Neural cell (in vitro differentiated cells): ENCODE measurements around the gene ETNK2. TPM values are rescaled to one million over a fixed set of nuclear protein-coding genes. Genes with fewer than 3 reads are reported as not detected.

Experiments used
- H2AFZ ChIP-seq: fragments of 200-600, 300-800 bp; sonication (generic), shearing (Covaris generic); 2 replicates; pipeline ENCODE4 v1.6.0; 2014; ENCODE audit warnings: low read depth, mild to moderate bottlenecking, antibody characterized with exemption, low read length, moderate library complexity
- H3F3A ChIP-seq: fragments of 200-600 bp; shearing (Covaris generic); 2 replicates; pipeline ENCODE4 v1.6.1; 2016; ENCODE audit warnings: mild to moderate bottlenecking, moderate library complexity, mixed read lengths, antibody characterized with exemption, low read length; ENCODE audit not compliant: insufficient read depth, poor library complexity, severe bottlenecking
- H3K27ac ChIP-seq: fragments of 200-600, 300-800 bp; sonication (generic), shearing (Covaris generic); 2 replicates; pipeline ENCODE4 v1.5.1; 2014; ENCODE audit warnings: mild to moderate bottlenecking, low read length, moderate library complexity
- H3K27me3 ChIP-seq: fragments of 300-800, 200-600 bp; sonication (generic), shearing (Covaris generic); 2 replicates; pipeline ENCODE4 v1.6.0; 2014; ENCODE audit warnings: mild to moderate bottlenecking, low read depth, low read length, moderate library complexity; ENCODE audit not compliant: insufficient read depth
- H3K36me3 ChIP-seq: fragments of 300-800, 200-600 bp; sonication (generic), shearing (Covaris generic); 2 replicates; pipeline ENCODE4 v1.5.1; 2014; ENCODE audit warnings: mild to moderate bottlenecking, antibody characterized with exemption, low read length, moderate library complexity; ENCODE audit not compliant: insufficient read depth
- H3K4me2 ChIP-seq: fragments of 300-800, 200-600 bp; sonication (generic), shearing (Covaris generic); 2 replicates; pipeline ENCODE4 v1.6.0; 2014; ENCODE audit warnings: mild to moderate bottlenecking, low read length
- H3K4me3 ChIP-seq: fragments of 300-800, 200-600 bp; sonication (generic), shearing (Covaris generic); 2 replicates; pipeline ENCODE4 v1.5.1; 2014; ENCODE audit warnings: mild to moderate bottlenecking, low read length, moderate library complexity
- H3K79me2 ChIP-seq: fragments of 200-600 bp; shearing (Covaris generic); replicated peaks from 2 replicates; pipeline ENCODE4 v1.6.0; 2014; ENCODE audit warnings: mild to moderate bottlenecking, low read length, moderate library complexity; ENCODE audit not compliant: insufficient read depth
- H3K9ac ChIP-seq: fragments of 300-800, 200-600 bp; sonication (generic), shearing (Covaris generic); 2 replicates; pipeline ENCODE4 v1.6.1; 2016; ENCODE audit warnings: mild to moderate bottlenecking, low read length, mixed read lengths
- H3K9me2 ChIP-seq: fragments of 200-600 bp; shearing (Covaris generic); 2 replicates; pipeline ENCODE4 v1.6.1; 2016; ENCODE audit warnings: mild to moderate bottlenecking, low read length, mixed read lengths; ENCODE audit not compliant: insufficient read depth
- H3K9me3 ChIP-seq: fragments of 200-600, 300-800 bp; sonication (generic), shearing (Covaris generic); 2 replicates; pipeline ENCODE4 v1.6.1; 2016; ENCODE audit warnings: mild to moderate bottlenecking, mixed run types, low read length, moderate library complexity, mixed read lengths
- H4K20me1 ChIP-seq: fragments of 200-600 bp; shearing (Covaris generic); 2 replicates; pipeline ENCODE4 v1.6.1; 2016; ENCODE audit warnings: mild to moderate bottlenecking, mixed run types; ENCODE audit not compliant: insufficient read depth
- EP300 ChIP-seq: fragments of 450-650 bp; conservative IDR thresholded peaks from 2 replicates; pipeline ENCODE4 v1.6.1; 2014; ENCODE audit warnings: antibody characterized with exemption, mild to moderate bottlenecking, moderate library complexity; ENCODE audit not compliant: poor library complexity, severe bottlenecking
- EZH2 ChIP-seq: fragments of 200-600, 300-800 bp; shearing (Covaris generic), sonication (generic); IDR thresholded peaks from 2 replicates; pipeline ENCODE4 v1.6.1; 2014; ENCODE audit warnings: antibody characterized with exemption, low read length, borderline replicate concordance, mild to moderate bottlenecking; ENCODE audit not compliant: insufficient read depth, poor library complexity, severe bottlenecking
- MXI1 ChIP-seq: fragments of 450-650 bp; conservative IDR thresholded peaks from 2 replicates; pipeline ENCODE4 v1.6.1; 2014; ENCODE audit warnings: antibody characterized with exemption, mild to moderate bottlenecking; ENCODE audit not compliant: poor library complexity, severe bottlenecking
- POLR2AphosphoS5 ChIP-seq: IDR thresholded peaks from 2 replicates; pipeline ENCODE4 v1.6.1; 2012
- RAD21 ChIP-seq: fragments of 450-650 bp; conservative IDR thresholded peaks from 2 replicates; pipeline ENCODE4 v1.6.1; 2014; ENCODE audit warnings: antibody characterized with exemption, mild to moderate bottlenecking, moderate library complexity
- SMC3 ChIP-seq: fragments of 450-650 bp; conservative IDR thresholded peaks from 2 replicates; pipeline ENCODE4 v1.6.1; 2014; ENCODE audit warnings: antibody characterized with exemption, mild to moderate bottlenecking, moderate library complexity; ENCODE audit not compliant: poor library complexity
- TAF1 ChIP-seq: IDR thresholded peaks from 2 replicates; pipeline ENCODE4 v1.6.1; 2012; ENCODE audit warnings: low read depth
- polyA plus RNA-seq: library from polyadenylated mRNA; depleted of rRNA; stranded (reverse); fragments of >200 nt; gene quantifications from 2 replicates; pipeline ENCODE4 v1.2.3, GENCODE V29; 2014
- TF ChIP-seq, protein P1 (sequence below): fragments of 450-650 bp; IDR thresholded peaks from 2 replicates; pipeline ENCODE4 v1.5.1; 2014; ENCODE audit warnings: antibody characterized with exemption, mild to moderate bottlenecking, moderate library complexity; ENCODE audit not compliant: poor library complexity, severe bottlenecking
- TF ChIP-seq, protein P2 (sequence below): IDR thresholded peaks from 2 replicates; pipeline ENCODE4 v1.6.1; 2012; ENCODE audit warnings: borderline replicate concordance

The ETNK2 gene
- polyA plus RNA-seq, 1 donor from 2014 or later = 26.7 TPM

DNA sequence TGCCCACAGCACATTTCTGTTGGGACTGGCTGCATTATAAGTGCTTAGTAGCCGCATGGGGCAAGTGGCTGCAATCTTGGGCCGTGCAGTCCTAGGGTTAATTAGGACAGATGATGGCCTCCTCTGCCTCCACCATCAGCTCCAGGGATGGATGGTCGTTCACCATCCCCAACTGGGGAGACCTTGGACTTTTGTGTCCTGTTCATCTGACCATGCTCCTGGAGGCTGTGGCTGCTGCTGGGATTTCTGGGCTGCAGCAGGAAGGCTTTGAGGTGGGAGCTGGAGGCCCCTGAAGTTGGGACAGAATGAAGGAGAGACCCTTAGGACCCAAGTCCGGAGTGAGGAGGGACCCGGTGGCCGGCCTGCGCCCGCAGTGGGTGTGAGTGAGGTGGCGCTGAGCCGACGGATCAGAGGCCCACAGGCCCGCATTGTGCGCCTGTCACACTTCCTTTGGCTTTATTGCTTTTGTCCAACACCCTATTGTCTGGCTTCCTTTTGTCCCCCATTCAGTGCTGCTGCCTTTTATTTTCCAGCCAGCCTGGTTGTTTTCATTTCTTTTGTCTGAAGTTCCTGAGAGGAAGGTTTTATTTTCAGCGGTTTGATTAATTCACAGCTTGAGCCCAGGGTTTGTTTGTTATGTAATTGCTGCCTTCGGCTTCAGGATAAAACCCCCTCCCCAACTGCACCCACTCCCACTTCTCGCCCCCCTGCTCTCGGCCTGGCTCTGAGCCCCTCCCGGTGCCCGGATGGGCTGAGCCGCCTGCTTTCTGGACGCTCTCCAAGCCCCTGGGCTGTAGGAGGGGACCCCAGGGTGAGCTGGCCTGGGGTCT lies 43.3 kb downstream of the ETNK2 start:
- no peaks in the 10 kb centered on the region for H3K79me2 ChIP-seq

GRCh38 chr1:204107892-204108291 lies 44.0 kb downstream of the ETNK2 start:
- Histone ChIP-seq H4K20me1 (no peaks in the 10 kb centered on the region), H3K79me2 (no peaks in the 10 kb centered on the region), H3K9me2 (no peaks in the 10 kb centered on the region), H3K27ac (no peak overlapping the region), H3K36me3 (no peaks in the 10 kb centered on the region), H3K9me3 (no peaks in the 10 kb centered on the region), H3K27me3 (peaks cover 85% of the 10 kb centered on the region), H3K4me3 (no peak overlapping the region), H3K9ac (no peak overlapping the region), H3F3A (no peaks in the 10 kb centered on the region), H2AFZ (no peak overlapping the region), H3K4me2 (no peak overlapping the region)
- no peak for TF ChIP-seq MXI1
- TF ChIP-seq EZH2 = no peak
- TF ChIP-seq, protein P1, sequence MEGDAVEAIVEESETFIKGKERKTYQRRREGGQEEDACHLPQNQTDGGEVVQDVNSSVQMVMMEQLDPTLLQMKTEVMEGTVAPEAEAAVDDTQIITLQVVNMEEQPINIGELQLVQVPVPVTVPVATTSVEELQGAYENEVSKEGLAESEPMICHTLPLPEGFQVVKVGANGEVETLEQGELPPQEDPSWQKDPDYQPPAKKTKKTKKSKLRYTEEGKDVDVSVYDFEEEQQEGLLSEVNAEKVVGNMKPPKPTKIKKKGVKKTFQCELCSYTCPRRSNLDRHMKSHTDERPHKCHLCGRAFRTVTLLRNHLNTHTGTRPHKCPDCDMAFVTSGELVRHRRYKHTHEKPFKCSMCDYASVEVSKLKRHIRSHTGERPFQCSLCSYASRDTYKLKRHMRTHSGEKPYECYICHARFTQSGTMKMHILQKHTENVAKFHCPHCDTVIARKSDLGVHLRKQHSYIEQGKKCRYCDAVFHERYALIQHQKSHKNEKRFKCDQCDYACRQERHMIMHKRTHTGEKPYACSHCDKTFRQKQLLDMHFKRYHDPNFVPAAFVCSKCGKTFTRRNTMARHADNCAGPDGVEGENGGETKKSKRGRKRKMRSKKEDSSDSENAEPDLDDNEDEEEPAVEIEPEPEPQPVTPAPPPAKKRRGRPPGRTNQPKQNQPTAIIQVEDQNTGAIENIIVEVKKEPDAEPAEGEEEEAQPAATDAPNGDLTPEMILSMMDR = no peak
- TF ChIP-seq TAF1 = no peak
- TF ChIP-seq EP300 = no peak

More for the DNA sequence above, 43.3 kb downstream of the ETNK2 start:
- H3K9ac ChIP-seq = no peak overlapping the region
- H3K27me3 ChIP-seq = peaks cover 85% of the 10 kb centered on the region
- no peak overlapping the region for H3K4me3 ChIP-seq
- H3K9me3 ChIP-seq = no peaks in the 10 kb centered on the region
- no peaks in the 10 kb centered on the region for H4K20me1 ChIP-seq
- H3K27ac ChIP-seq = no peak overlapping the region
- no peak for TF ChIP-seq SMC3
- TF ChIP-seq, protein P1 = no peak
- no peak for TF ChIP-seq RAD21
- TF ChIP-seq EP300 = no peak
- TF ChIP-seq TAF1 = no peak
- TF ChIP-seq POLR2AphosphoS5 = no peak
- TF ChIP-seq EZH2 = no peak
- TF ChIP-seq, protein P2, sequence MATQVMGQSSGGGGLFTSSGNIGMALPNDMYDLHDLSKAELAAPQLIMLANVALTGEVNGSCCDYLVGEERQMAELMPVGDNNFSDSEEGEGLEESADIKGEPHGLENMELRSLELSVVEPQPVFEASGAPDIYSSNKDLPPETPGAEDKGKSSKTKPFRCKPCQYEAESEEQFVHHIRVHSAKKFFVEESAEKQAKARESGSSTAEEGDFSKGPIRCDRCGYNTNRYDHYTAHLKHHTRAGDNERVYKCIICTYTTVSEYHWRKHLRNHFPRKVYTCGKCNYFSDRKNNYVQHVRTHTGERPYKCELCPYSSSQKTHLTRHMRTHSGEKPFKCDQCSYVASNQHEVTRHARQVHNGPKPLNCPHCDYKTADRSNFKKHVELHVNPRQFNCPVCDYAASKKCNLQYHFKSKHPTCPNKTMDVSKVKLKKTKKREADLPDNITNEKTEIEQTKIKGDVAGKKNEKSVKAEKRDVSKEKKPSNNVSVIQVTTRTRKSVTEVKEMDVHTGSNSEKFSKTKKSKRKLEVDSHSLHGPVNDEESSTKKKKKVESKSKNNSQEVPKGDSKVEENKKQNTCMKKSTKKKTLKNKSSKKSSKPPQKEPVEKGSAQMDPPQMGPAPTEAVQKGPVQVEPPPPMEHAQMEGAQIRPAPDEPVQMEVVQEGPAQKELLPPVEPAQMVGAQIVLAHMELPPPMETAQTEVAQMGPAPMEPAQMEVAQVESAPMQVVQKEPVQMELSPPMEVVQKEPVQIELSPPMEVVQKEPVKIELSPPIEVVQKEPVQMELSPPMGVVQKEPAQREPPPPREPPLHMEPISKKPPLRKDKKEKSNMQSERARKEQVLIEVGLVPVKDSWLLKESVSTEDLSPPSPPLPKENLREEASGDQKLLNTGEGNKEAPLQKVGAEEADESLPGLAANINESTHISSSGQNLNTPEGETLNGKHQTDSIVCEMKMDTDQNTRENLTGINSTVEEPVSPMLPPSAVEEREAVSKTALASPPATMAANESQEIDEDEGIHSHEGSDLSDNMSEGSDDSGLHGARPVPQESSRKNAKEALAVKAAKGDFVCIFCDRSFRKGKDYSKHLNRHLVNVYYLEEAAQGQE = no peak
- no peak for TF ChIP-seq MXI1
- no peak overlapping the region for H3K4me2 ChIP-seq
- no peak overlapping the region for H2AFZ ChIP-seq
- no peaks in the 10 kb centered on the region for H3K9me2 ChIP-seq
- H3F3A ChIP-seq = no peaks in the 10 kb centered on the region
- no peaks in the 10 kb centered on the region for H3K36me3 ChIP-seq
